ENCODE results near the gene DGCR8. TPM values are rescaled to one million over a fixed set of nuclear protein-coding genes. Genes with fewer than 3 reads are reported as not detected.
A peak's percentile ranks its signal among the peaks of the same experiment; 100 is the strongest.

DGCR8 gene
- total RNA-seq, 1 donor from 2014 or later = 30.5 TPM

DNA sequence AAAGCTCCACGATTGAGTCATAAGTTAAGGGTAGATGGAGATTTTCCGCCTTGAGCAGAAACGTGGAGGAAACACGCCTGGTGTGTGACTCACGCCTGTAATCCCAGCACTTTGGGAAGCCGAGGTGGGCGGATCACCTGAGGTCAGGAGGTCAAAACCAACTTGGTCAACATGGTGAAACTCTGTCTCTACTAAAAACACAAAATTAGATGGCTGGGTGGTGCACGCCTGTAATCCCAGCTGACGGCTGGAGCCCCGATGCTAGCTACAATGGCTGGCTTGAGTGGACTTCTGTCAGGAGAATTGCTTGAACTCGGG lies 17.3 kb upstream of the DGCR8 start:
- peak; percentile 91 for DNase-seq (ENCODE audit: low read depth)
- Histone ChIP-seq H3K36me3 (ENCODE audit: control insufficient read depth, insufficient read depth, low read length) (peaks cover 7% of the 10 kb centered on the region), H3K4me3 (ENCODE audit: low read depth, low read length) (no peak overlapping the region)

GRCh38 chr22:20063271-20064139 lies 16.5 kb upstream of the DGCR8 start:
- Histone ChIP-seq H3K36me3 (ENCODE audit: control insufficient read depth, insufficient read depth, low read length) (peaks cover 7% of the 10 kb centered on the region), H3K27me3 (ENCODE audit: control insufficient read depth, insufficient read depth, low read length) (no peaks in the 10 kb centered on the region), H3K4me3 (ENCODE audit: low read depth, low read length) (no peak overlapping the region)
- FAIRE-seq (no peak), DNase-seq (ENCODE audit: low read depth) (no peak)
- TF ChIP-seq, protein P1, sequence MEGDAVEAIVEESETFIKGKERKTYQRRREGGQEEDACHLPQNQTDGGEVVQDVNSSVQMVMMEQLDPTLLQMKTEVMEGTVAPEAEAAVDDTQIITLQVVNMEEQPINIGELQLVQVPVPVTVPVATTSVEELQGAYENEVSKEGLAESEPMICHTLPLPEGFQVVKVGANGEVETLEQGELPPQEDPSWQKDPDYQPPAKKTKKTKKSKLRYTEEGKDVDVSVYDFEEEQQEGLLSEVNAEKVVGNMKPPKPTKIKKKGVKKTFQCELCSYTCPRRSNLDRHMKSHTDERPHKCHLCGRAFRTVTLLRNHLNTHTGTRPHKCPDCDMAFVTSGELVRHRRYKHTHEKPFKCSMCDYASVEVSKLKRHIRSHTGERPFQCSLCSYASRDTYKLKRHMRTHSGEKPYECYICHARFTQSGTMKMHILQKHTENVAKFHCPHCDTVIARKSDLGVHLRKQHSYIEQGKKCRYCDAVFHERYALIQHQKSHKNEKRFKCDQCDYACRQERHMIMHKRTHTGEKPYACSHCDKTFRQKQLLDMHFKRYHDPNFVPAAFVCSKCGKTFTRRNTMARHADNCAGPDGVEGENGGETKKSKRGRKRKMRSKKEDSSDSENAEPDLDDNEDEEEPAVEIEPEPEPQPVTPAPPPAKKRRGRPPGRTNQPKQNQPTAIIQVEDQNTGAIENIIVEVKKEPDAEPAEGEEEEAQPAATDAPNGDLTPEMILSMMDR (IDR thresholded peaks at IDR 0.05; ENCODE audit: insufficient read depth, low read length, severe bottlenecking) = no peak

More for the DNA sequence above, 17.3 kb upstream of the DGCR8 start:
- FAIRE-seq = peak; percentile 90
- no peaks in the 10 kb centered on the region for H3K27me3 ChIP-seq (ENCODE audit: control insufficient read depth, insufficient read depth, low read length)
- TF ChIP-seq, protein P1 (IDR thresholded peaks at IDR 0.05; ENCODE audit: insufficient read depth, low read length, severe bottlenecking) = no peak

DNA sequence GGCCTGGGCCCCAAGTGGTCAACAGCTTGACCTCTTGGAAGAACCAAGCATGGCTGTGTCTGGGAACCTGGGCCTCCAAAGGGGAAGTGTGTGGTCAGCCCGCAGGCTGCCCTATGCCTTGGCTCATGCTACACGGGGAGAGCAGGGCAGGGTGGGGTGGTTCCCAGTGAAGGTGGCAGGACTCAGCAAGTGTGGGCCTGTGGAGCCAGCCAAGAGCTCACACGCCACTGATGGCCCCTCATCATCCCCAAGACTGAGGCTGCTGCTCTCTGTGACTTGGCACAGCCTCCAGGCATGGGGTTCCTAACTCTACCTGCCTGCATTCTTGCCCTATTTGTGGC lies 15.9 kb upstream of the DGCR8 start:
- TF ChIP-seq, protein P1 (IDR thresholded peaks at IDR 0.05; ENCODE audit: insufficient read depth, low read length, severe bottlenecking) = no peak
- Histone ChIP-seq H3K36me3 (ENCODE audit: control insufficient read depth, insufficient read depth, low read length) (peaks cover 7% of the 10 kb centered on the region), H3K4me3 (ENCODE audit: low read depth, low read length) (no peak overlapping the region), H3K27me3 (ENCODE audit: control insufficient read depth, insufficient read depth, low read length) (no peaks in the 10 kb centered on the region)
- DNase-seq (ENCODE audit: low read depth) = no peak
- peak; percentile 52 for FAIRE-seq

- FAIRE-seq (peak; percentile 94), DNase-seq (ENCODE audit: low read depth) (no peak)
- Histone ChIP-seq H3K27me3 (ENCODE audit: control insufficient read depth, insufficient read depth, low read length) (no peaks in the 10 kb centered on the region), H3K36me3 (ENCODE audit: control insufficient read depth, insufficient read depth, low read length) (peaks cover 7% of the 10 kb centered on the region), H3K4me3 (ENCODE audit: low read depth, low read length) (no peak overlapping the region)
- TF ChIP-seq, protein P1 (IDR thresholded peaks at IDR 0.05; ENCODE audit: insufficient read depth, low read length, severe bottlenecking) = no peak
These were observed 15.3 kb upstream of the DGCR8 start for GRCh38 chr22:20064545-20065262.

DNA sequence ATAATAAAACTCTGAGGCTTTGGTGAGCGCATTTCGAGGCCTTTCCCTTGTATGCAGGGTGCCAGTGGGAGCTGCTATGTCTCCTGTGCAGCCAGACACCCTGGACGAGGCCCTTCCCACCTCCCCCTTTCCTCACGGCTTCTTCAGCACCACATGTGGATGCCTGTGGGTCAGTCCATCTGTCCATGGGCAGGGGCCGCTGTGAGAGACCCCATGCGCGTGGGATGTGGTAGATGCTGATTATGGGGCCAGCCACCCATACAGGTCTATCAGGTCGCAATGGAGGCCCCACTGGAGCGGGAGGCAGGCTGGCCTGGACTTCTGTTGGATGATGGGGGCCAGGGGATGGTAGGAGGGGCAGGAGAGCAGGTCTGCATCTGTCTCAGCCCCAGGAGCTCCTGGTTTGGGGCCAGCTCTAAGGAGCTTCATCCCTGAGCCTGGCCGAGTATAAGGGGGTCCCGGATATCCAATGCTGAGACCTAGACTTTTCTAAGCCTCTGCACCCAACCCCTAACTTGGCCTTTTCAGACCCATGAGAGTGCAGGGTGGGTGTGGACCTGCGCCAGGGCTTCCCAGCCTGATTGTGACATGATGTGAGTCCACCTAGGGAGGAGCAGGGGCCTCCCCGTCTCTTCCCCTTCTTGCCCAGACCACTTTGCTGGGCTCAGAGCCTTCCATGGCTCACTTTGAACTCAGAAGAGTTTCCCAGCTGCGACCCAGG lies 14.0 kb upstream of the DGCR8 start:
- TF ChIP-seq, protein P1 (IDR thresholded peaks at IDR 0.05; ENCODE audit: insufficient read depth, low read length, severe bottlenecking) = no peak
- H3K27me3 ChIP-seq (ENCODE audit: control insufficient read depth, insufficient read depth, low read length) = no peaks in the 10 kb centered on the region
- no peak for FAIRE-seq
- no peak for DNase-seq (ENCODE audit: low read depth)
- H3K36me3 ChIP-seq (ENCODE audit: control insufficient read depth, insufficient read depth, low read length) = peaks cover 5% of the 10 kb centered on the region
- no peak overlapping the region for H3K4me3 ChIP-seq (ENCODE audit: low read depth, low read length)
